ENCODE data around the gene GLI2. TPM values are rescaled to one million over a fixed set of nuclear protein-coding genes. Genes with fewer than 3 reads are reported as not detected.

The GLI2 gene
- total and polyA plus RNA-seq, 5 donors from 2014 or later, result not detected

DNA sequence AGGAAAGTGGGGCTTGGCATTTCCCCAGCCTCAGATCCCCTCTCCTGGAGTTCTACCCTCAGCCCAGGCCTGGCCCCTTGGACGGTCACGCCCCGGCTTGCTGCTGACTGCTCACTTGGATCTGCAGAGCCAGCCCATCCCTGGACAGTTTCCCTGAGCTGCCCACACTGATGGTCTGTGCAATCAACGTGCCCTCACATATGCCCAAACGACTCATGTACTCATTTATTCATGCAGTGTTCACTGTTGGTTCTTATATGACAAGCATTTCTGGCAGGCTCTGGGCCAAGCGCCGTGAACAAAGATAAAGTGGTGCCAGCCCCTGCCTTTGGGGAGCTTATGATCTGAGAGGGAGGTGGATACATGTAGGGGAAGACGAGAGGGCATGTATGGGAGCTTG lies 20.3 kb upstream of the GLI2 start:
- H3K9me3 ChIP-seq (ENCODE audit: control insufficient read depth in 2 of 2, low read length in 2 of 2), result no peaks in the 10 kb centered on the region
- no peak overlapping the region for H3K4me3 ChIP-seq (ENCODE audit: low read depth, low read length)
- Mint-ChIP-seq H3K36me3 (no peaks in the 10 kb centered on the region), H3K27ac (no peak overlapping the region), H3K9me3 (no peaks in the 10 kb centered on the region), H3K4me1 (no peaks in the 10 kb centered on the region), H3K27me3 (peaks cover 10% of the 10 kb centered on the region), H3K4me3 (no peak overlapping the region)
- H3K27me3 ChIP-seq (ENCODE audit: control insufficient read depth, insufficient read depth, low read length), result no peaks in the 10 kb centered on the region
- no peak overlapping the region for H3K27ac ChIP-seq (ENCODE audit: insufficient read depth, low read length, poor library complexity, severe bottlenecking)
- H3K4me1 ChIP-seq (ENCODE audit: control insufficient read depth, insufficient read depth, low read length, poor library complexity, severe bottlenecking), result no peaks in the 10 kb centered on the region
- DNase-seq, result no peak
- H3K36me3 ChIP-seq (ENCODE audit: control insufficient read depth, insufficient read depth, low read length), result no peaks in the 10 kb centered on the region
- ATAC-seq (ENCODE audit: low read depth in 2 of 2), result no peak

DNA sequence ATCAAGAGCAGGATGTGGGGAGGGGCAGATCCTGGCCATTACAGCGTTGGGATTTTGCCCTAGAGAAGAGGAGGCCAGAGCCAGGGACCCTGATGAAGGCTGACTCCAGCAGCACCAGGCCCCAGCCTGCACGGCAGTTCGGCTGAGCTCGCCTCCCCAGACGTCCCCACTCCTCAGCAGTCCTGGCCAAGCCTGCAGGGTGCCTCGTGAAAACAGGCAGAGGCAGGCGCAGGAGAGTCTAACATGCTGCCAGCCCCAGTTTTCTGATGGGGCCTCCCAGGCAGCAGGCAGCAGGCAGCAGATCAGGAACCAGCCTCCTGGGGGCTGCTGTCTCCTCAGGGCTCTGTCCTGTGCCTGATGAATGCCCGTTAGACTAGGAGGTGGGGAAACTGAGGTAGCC lies 19.7 kb upstream of the GLI2 start:
- Mint-ChIP-seq H3K9me3 (no peaks in the 10 kb centered on the region), H3K36me3 (no peaks in the 10 kb centered on the region), H3K4me3 (no peak overlapping the region), H3K27me3 (peaks cover 6% of the 10 kb centered on the region), H3K27ac (no peak overlapping the region), H3K4me1 (no peaks in the 10 kb centered on the region)
- H3K27me3 ChIP-seq (ENCODE audit: control insufficient read depth, insufficient read depth, low read length), result no peaks in the 10 kb centered on the region
- H3K36me3 ChIP-seq (ENCODE audit: control insufficient read depth, insufficient read depth, low read length), result no peaks in the 10 kb centered on the region
- H3K4me1 ChIP-seq (ENCODE audit: control insufficient read depth, insufficient read depth, low read length, poor library complexity, severe bottlenecking), result no peaks in the 10 kb centered on the region
- ATAC-seq (ENCODE audit: low read depth in 2 of 2) (no peak), DNase-seq (no peak)
- H3K4me3 ChIP-seq (ENCODE audit: low read depth, low read length), result no peak overlapping the region
- H3K27ac ChIP-seq (ENCODE audit: insufficient read depth, low read length, poor library complexity, severe bottlenecking), result no peak overlapping the region
- H3K9me3 ChIP-seq (ENCODE audit: control insufficient read depth in 2 of 2, low read length in 2 of 2), result no peaks in the 10 kb centered on the region

DNA sequence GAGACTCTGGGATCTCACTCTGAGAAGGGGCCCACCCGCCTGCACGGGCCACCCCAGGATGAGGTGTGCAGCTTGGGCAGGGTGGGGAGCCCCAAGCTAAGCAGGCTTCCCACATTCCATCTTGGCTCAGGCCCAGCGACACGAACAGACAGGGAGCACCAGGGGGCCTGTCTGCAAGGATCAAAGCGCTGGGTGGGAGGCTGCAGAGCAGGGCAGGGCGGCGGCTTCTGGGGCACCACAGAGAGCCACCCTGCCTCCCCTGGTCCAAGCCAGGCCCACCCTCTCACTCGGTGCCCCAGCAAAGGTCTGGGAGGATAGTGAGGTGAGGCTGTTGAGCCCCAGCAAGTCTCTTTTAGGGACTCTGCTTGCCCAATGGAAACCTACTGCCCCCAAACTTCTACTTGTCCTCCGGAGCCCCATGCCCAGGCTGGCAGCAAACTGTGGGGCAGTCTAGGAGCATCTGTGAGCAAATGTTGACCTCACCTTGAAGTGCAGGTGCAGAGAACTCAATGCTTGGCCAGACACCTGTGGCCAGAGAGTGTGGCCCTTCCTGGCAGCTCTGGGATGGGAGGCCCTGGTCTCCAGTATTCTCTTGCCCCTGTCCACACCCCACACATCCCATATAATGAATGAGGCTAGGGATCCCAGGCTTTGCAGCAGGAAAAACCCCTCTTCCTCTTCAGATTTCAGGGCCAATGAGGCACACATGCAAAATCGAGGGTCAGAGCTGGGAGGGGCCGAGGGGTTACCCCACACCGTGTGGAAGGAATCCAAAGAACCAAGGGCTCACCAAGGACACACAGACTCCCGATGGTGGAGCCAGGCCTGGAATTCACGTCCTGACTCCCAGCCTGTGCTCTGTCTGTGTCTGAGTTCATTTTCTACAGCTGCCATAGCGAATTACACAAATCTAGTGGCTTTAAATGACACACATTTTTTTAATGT lies 18.8 kb upstream of the GLI2 start:
- no peak for ATAC-seq (ENCODE audit: low read depth in 2 of 2)
- H3K9me3 Mint-ChIP-seq, result no peaks in the 10 kb centered on the region
- H3K4me3 Mint-ChIP-seq, result no peak overlapping the region

DNA sequence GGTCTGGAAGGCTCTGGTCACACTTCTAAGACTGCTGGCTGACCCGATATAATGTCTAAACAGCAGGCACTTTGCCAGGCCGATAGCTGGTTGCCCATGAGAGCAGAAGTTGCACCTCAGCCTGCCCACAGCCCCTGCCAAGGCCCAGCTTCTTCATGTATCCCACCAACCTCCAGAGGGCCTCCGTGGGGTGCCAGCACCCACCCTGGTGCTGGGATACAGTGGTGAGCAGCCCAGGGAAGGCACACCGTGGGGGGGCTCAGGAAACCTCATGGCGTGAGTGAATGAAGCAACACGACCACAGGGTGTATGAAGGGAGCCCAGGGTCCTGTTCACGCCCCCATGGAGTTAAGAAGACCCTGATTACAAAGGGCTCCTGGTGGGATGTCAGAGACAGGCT lies 16.2 kb upstream of the GLI2 start:
- no peak overlapping the region for H3K4me3 Mint-ChIP-seq
- H3K27me3 Mint-ChIP-seq, result peaks cover 4% of the 10 kb centered on the region
- no peak for DNase-seq
- H3K27ac Mint-ChIP-seq, result no peak overlapping the region
- no peaks in the 10 kb centered on the region for H3K9me3 Mint-ChIP-seq
- H3K36me3 ChIP-seq (ENCODE audit: control insufficient read depth, insufficient read depth, low read length), result no peaks in the 10 kb centered on the region
- no peaks in the 10 kb centered on the region for H3K4me1 ChIP-seq (ENCODE audit: control insufficient read depth, insufficient read depth, low read length, poor library complexity, severe bottlenecking)
- H3K9me3 ChIP-seq (ENCODE audit: control insufficient read depth in 2 of 2, low read length in 2 of 2), result no peaks in the 10 kb centered on the region
- H3K27ac ChIP-seq (ENCODE audit: insufficient read depth, low read length, poor library complexity, severe bottlenecking), result no peak overlapping the region
- H3K4me3 ChIP-seq (ENCODE audit: low read depth, low read length), result no peak overlapping the region
- no peaks in the 10 kb centered on the region for H3K27me3 ChIP-seq (ENCODE audit: control insufficient read depth, insufficient read depth, low read length)
- no peaks in the 10 kb centered on the region for H3K36me3 Mint-ChIP-seq
- ATAC-seq (ENCODE audit: low read depth in 2 of 2), result no peak
- no peaks in the 10 kb centered on the region for H3K4me1 Mint-ChIP-seq

More for the DNA sequence above, 18.8 kb upstream of the GLI2 start:
- H3K36me3 Mint-ChIP-seq, result no peaks in the 10 kb centered on the region
- H3K4me3 ChIP-seq (ENCODE audit: low read depth, low read length), result no peak overlapping the region
- no peak for DNase-seq
- no peaks in the 10 kb centered on the region for H3K9me3 ChIP-seq (ENCODE audit: control insufficient read depth in 2 of 2, low read length in 2 of 2)
- H3K4me1 ChIP-seq (ENCODE audit: control insufficient read depth, insufficient read depth, low read length, poor library complexity, severe bottlenecking), result no peaks in the 10 kb centered on the region
- no peaks in the 10 kb centered on the region for H3K36me3 ChIP-seq (ENCODE audit: control insufficient read depth, insufficient read depth, low read length)
- H3K27ac Mint-ChIP-seq, result no peak overlapping the region
- no peak overlapping the region for H3K27ac ChIP-seq (ENCODE audit: insufficient read depth, low read length, poor library complexity, severe bottlenecking)
- peaks cover 4% of the 10 kb centered on the region for H3K27me3 Mint-ChIP-seq
- H3K4me1 Mint-ChIP-seq, result no peaks in the 10 kb centered on the region
- H3K27me3 ChIP-seq (ENCODE audit: control insufficient read depth, insufficient read depth, low read length), result no peaks in the 10 kb centered on the region

DNA sequence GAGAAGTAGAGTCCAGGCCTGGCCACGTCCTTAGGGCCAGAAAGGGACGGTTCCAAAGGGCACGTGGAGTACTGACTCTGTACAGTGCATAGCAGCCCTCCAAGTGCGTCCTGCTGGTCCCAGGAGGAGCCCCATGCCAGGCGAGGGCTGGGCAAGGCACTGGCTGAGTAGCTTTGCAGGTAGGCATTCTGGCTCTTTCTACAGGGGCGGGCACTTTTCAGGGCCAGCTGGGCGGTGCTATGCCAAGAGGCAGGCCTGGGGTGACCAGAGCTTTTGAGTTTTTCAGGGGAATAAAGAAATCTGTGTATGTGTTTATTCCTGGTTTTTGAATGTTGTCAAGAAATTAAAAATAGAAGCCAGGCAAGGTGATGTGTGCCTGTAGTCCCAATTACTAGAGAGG lies 15.4 kb upstream of the GLI2 start:
- H3K4me1 Mint-ChIP-seq, result no peaks in the 10 kb centered on the region
- H3K27ac ChIP-seq (ENCODE audit: insufficient read depth, low read length, poor library complexity, severe bottlenecking), result no peak overlapping the region
- no peaks in the 10 kb centered on the region for H3K27me3 ChIP-seq (ENCODE audit: control insufficient read depth, insufficient read depth, low read length)
- no peak for ATAC-seq (ENCODE audit: low read depth in 2 of 2)
- no peak overlapping the region for H3K4me3 Mint-ChIP-seq
- H3K4me3 ChIP-seq (ENCODE audit: low read depth, low read length), result no peak overlapping the region
- no peaks in the 10 kb centered on the region for H3K36me3 Mint-ChIP-seq
- H3K27ac Mint-ChIP-seq, result no peak overlapping the region
- peaks cover 10% of the 10 kb centered on the region for H3K27me3 Mint-ChIP-seq
- no peaks in the 10 kb centered on the region for H3K9me3 ChIP-seq (ENCODE audit: control insufficient read depth in 2 of 2, low read length in 2 of 2)
- H3K9me3 Mint-ChIP-seq, result no peaks in the 10 kb centered on the region
- H3K4me1 ChIP-seq (ENCODE audit: control insufficient read depth, insufficient read depth, low read length, poor library complexity, severe bottlenecking), result no peaks in the 10 kb centered on the region
- no peak for DNase-seq
- no peaks in the 10 kb centered on the region for H3K36me3 ChIP-seq (ENCODE audit: control insufficient read depth, insufficient read depth, low read length)

DNA sequence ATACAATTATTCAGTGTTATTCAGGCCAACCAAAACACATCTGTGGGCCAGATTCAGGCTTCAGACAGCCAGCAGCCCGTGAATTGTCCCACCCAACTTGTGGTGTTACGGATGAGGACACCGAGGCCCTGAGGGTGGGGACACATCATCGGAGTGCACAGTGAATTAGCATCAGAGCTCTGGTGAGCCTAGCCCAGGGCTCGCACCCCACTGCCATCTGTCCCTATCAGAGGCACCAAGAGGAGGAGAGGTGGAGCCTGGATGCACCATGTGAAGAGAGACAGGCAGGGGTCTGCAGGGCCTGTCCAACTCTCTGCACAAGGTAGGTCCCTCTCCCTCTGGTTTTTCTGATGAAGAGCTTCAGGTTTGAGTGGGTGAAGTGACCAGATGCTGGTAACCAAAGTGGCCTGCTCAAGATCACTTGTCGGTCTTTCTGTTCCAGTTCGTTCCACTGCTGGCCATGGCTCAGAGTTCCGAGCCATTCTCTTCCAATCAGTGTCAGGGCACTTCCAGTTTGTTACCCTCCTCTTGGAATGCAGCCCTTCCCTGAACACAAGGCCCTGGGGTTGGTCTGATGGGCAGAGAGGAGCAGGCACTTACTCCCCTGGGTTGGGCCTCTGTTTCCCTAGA lies 14.8 kb upstream of the GLI2 start:
- no peaks in the 10 kb centered on the region for H3K4me1 ChIP-seq (ENCODE audit: control insufficient read depth, insufficient read depth, low read length, poor library complexity, severe bottlenecking)
- H3K27ac ChIP-seq (ENCODE audit: insufficient read depth, low read length, poor library complexity, severe bottlenecking), result no peak overlapping the region
- no peak overlapping the region for H3K4me3 ChIP-seq (ENCODE audit: low read depth, low read length)
- no peak for DNase-seq
- no peak overlapping the region for H3K4me3 Mint-ChIP-seq
- no peaks in the 10 kb centered on the region for H3K9me3 ChIP-seq (ENCODE audit: control insufficient read depth in 2 of 2, low read length in 2 of 2)
- H3K27ac Mint-ChIP-seq, result no peak overlapping the region
- no peaks in the 10 kb centered on the region for H3K36me3 Mint-ChIP-seq
- no peaks in the 10 kb centered on the region for H3K36me3 ChIP-seq (ENCODE audit: control insufficient read depth, insufficient read depth, low read length)
- ATAC-seq (ENCODE audit: low read depth in 2 of 2), result no peak
- no peaks in the 10 kb centered on the region for H3K4me1 Mint-ChIP-seq
- peaks cover 5% of the 10 kb centered on the region for H3K27me3 Mint-ChIP-seq
- H3K9me3 Mint-ChIP-seq, result peaks cover 0 to under 1% (median 0%) of the 10 kb centered on the region in 7 donors
- H3K27me3 ChIP-seq (ENCODE audit: control insufficient read depth, insufficient read depth, low read length), result no peaks in the 10 kb centered on the region

DNA sequence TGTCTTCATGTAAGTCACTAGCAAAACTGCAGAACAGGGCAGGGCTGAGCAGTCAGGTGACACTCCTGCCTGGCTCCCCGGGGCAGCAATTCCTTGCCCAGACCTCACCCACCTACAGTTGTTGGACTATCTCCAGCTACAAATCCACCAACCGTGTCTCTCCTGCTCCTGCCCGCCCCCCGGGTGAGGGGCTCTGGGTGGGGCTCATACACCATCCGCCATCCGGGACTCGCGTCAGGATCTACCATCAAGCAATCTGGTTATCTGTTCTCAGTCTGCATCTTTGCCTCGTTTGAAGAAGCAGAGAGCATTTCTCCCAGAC lies 13.5 kb upstream of the GLI2 start:
- no peak for ATAC-seq (ENCODE audit: low read depth in 2 of 2)
- no peaks in the 10 kb centered on the region for H3K4me1 ChIP-seq (ENCODE audit: control insufficient read depth, insufficient read depth, low read length, poor library complexity, severe bottlenecking)
- H3K27me3 Mint-ChIP-seq, result peaks cover 5% of the 10 kb centered on the region
- no peaks in the 10 kb centered on the region for H3K9me3 ChIP-seq (ENCODE audit: control insufficient read depth in 2 of 2, low read length in 2 of 2)
- H3K4me3 ChIP-seq (ENCODE audit: low read depth, low read length), result no peak overlapping the region
- DNase-seq, result no peak
- H3K36me3 Mint-ChIP-seq, result no peaks in the 10 kb centered on the region
- H3K27ac ChIP-seq (ENCODE audit: insufficient read depth, low read length, poor library complexity, severe bottlenecking), result no peak overlapping the region
- no peaks in the 10 kb centered on the region for H3K27me3 ChIP-seq (ENCODE audit: control insufficient read depth, insufficient read depth, low read length)
- H3K36me3 ChIP-seq (ENCODE audit: control insufficient read depth, insufficient read depth, low read length), result no peaks in the 10 kb centered on the region
- H3K27ac Mint-ChIP-seq, result no peak overlapping the region
- no peaks in the 10 kb centered on the region for H3K4me1 Mint-ChIP-seq
- peaks cover 0 to 1% (median 0%) of the 10 kb centered on the region in 7 donors for H3K9me3 Mint-ChIP-seq
- H3K4me3 Mint-ChIP-seq, result no peak overlapping the region
